ENCODE results near the gene SMIM32. TPM values are rescaled to one million over a fixed set of nuclear protein-coding genes. Genes with fewer than 3 reads are reported as not detected.

SMIM32 gene
- total and polyA plus RNA-seq, 12 donors, result not detected

- no peak overlapping the region for H3K27ac ChIP-seq
- WGBS, 2 donors, result 67 to 68% methylated on average over 4 of the region's 4 CpGs
- no peak overlapping the region for H3K4me3 ChIP-seq
- peaks cover 0 to 79% (median 21%) of the 10 kb centered on the region in 9 donors for H3K36me3 ChIP-seq
- TF ChIP-seq, protein P1, sequence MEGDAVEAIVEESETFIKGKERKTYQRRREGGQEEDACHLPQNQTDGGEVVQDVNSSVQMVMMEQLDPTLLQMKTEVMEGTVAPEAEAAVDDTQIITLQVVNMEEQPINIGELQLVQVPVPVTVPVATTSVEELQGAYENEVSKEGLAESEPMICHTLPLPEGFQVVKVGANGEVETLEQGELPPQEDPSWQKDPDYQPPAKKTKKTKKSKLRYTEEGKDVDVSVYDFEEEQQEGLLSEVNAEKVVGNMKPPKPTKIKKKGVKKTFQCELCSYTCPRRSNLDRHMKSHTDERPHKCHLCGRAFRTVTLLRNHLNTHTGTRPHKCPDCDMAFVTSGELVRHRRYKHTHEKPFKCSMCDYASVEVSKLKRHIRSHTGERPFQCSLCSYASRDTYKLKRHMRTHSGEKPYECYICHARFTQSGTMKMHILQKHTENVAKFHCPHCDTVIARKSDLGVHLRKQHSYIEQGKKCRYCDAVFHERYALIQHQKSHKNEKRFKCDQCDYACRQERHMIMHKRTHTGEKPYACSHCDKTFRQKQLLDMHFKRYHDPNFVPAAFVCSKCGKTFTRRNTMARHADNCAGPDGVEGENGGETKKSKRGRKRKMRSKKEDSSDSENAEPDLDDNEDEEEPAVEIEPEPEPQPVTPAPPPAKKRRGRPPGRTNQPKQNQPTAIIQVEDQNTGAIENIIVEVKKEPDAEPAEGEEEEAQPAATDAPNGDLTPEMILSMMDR (IDR thresholded peaks at IDR 0.05), result no peak
- peaks cover 0 to 36% (median 20%) of the 10 kb centered on the region in 9 donors for H3K4me1 ChIP-seq
- intact Hi-C loops (cut with DNase I), result no loop called here
- no peak for DNase-seq
- ATAC-seq, result no peak
- H3K27me3 ChIP-seq, result no peaks in the 10 kb centered on the region
- H3K9me3 ChIP-seq, result no peaks in the 10 kb centered on the region
Observed at GRCh38 chr5:136162008-136162407, 31.0 kb downstream of the SMIM32 start.

GRCh38 chr5:136159457-136159856, 33.5 kb downstream of the SMIM32 start:
- WGBS, 2 donors, result 35 to 48% methylated on average over 3 of the region's 3 CpGs
- DNase-seq (no peak), ATAC-seq (no peak)
- Histone ChIP-seq H3K27me3 (no peaks in the 10 kb centered on the region), H3K27ac (no peak overlapping the region), H3K4me3 (no peak overlapping the region), H3K4me1 (peaks cover 0 to 61% (median 34%) of the 10 kb centered on the region in 9 donors), H3K9me3 (no peaks in the 10 kb centered on the region), H3K36me3 (peaks cover 0 to 79% (median 21%) of the 10 kb centered on the region in 9 donors)
- TF ChIP-seq, protein P1 (IDR thresholded peaks at IDR 0.05), result no peak
- intact Hi-C loops (cut with DNase I), result no loop called here

DNA sequence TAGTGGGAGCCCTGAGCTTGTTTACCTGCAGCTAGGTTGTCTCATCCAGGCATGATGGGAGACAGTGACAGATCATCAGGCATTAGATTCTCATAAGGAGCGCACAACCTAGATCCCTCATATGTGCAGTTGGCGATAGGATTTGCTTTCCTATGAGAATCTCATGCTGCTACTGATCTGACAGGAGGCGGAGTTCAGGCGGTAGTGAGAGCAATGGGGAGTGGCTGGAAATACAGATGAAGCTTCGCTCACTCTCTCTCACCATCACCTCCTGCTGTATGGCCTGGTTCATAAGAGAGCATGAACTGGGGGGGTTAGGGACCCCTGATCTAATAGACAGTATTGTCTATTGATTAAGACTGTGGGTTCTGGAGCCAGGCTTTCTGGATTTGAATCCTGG, 35.4 kb downstream of the SMIM32 start:
- peaks cover 0 to 78% (median 10%) of the 10 kb centered on the region in 9 donors for H3K36me3 ChIP-seq
- no peak overlapping the region for H3K27ac ChIP-seq
- H3K27me3 ChIP-seq, result no peaks in the 10 kb centered on the region
- WGBS, 2 donors, result 98 to 99% methylated on average over 5 of the region's 5 CpGs
- DNase-seq, result no peak
- H3K4me3 ChIP-seq, result no peak overlapping the region
- H3K4me1 ChIP-seq, result peaks cover 0 to 78% (median 41%) of the 10 kb centered on the region in 9 donors
- intact Hi-C loops (cut with DNase I), result no loop called here
- no peak for ATAC-seq
- TF ChIP-seq, protein P1 (IDR thresholded peaks at IDR 0.05), result no peak
- H3K9me3 ChIP-seq, result no peaks in the 10 kb centered on the region

DNA sequence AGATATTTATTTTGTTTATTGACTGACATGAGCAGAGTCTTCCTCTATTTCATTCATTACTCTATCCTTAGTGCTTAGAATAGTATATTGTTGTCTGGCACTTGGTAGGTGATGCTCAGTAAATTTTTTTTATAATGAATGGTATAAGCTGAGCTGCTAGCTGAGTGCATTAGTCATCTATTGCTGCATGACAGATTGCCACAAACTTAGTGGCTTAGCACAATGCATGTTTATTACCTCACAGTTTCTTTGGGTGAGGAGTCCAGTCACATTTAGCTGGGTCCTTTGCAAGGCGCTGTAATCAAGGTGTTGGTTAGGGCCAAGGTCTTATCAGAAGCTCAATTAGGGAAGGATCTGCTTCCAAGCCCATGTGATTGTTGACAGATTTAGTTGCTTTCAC, 37.2 kb downstream of the SMIM32 start:
- no peaks in the 10 kb centered on the region for H3K27me3 ChIP-seq
- peaks cover 0 to 64% (median 10%) of the 10 kb centered on the region in 9 donors for H3K36me3 ChIP-seq
- TF ChIP-seq, protein P1 (IDR thresholded peaks at IDR 0.05), result no peak
- intact Hi-C loops (cut with DNase I), result no loop called here
- no peak for ATAC-seq
- H3K4me3 ChIP-seq, result no peak overlapping the region
- H3K4me1 ChIP-seq, result peaks cover 0 to 93% (median 54%) of the 10 kb centered on the region in 9 donors
- no peak overlapping the region for H3K27ac ChIP-seq
- H3K9me3 ChIP-seq, result no peaks in the 10 kb centered on the region
- WGBS, 2 donors, result 75% methylated on average over 1 of the region's 1 CpG
- DNase-seq, result no peak
